ENCODE results near the gene MCAT.

Gene MCAT, protein sequence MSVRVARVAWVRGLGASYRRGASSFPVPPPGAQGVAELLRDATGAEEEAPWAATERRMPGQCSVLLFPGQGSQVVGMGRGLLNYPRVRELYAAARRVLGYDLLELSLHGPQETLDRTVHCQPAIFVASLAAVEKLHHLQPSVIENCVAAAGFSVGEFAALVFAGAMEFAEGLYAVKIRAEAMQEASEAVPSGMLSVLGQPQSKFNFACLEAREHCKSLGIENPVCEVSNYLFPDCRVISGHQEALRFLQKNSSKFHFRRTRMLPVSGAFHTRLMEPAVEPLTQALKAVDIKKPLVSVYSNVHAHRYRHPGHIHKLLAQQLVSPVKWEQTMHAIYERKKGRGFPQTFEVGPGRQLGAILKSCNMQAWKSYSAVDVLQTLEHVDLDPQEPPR

GRCh38 chr22:43142880-43143562, at the start of gene MCAT:
Gene MCAT (minus strand): TSS chr22:43143398. CDS start chr22:43143348, 50 bp downstream.
- no peak for DNase-seq

- no peak for DNase-seq
Observed at GRCh38 chr22:43191831-43192230, 48.6 kb upstream of the MCAT start.

- DNase-seq = no peak
Observed at GRCh38 chr22:43188829-43189545, 45.8 kb upstream of the MCAT start.

DNA sequence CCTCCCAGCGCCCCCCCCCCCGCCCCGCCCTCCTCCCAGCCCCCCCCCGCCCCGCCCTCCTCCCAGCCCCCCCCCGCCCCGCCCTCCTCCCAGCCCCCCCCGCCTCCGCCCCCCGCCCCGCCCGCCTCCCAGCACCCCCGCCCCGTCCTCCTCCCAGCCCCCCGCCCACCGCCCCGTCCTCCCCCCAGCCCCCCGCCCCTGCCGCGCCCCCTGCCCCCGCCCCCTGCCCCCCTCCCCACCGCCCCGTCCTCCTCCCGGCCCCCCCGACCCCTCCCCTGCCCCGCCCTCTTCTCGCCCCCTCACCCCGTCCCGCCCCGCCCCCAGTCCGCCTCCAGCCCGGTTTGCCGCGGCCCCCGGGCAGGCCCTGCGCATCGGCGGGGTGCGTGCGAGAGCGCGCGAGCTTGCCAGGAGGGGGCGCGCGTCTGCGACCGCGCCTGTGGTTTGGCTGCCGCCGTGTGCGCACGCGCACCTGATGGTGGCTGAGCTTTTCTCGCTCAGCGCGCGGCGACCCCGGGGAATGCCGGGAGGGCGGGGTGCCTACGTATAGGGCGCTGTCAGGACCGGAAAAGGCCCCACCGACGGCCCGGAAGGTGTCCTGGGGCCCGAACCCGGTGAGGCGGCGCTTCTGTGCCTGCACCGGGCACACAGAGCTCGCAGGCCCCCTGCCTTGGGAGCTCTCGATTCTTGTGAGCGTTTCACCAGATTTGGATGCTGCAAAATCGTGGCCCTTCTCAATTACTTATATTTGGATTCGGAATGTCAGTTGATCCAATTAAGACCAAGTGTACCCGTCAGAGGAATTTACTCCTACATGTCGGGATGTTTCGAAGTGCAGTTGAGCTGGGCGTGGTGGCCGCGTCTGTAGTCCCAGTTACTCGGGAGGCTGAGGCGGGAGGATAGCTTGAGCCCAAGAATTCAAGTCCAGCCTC, 44.2 kb upstream of the MCAT start:
- peak; percentile 77 for DNase-seq

GRCh38 chr22:43186272-43187170, 43.3 kb upstream of the MCAT start, which contains the start of gene TTLL12:
Gene TTLL12 (minus strand): TSS chr22:43187134. CDS start chr22:43187069, 65 bp downstream.
- no peak for DNase-seq

DNA sequence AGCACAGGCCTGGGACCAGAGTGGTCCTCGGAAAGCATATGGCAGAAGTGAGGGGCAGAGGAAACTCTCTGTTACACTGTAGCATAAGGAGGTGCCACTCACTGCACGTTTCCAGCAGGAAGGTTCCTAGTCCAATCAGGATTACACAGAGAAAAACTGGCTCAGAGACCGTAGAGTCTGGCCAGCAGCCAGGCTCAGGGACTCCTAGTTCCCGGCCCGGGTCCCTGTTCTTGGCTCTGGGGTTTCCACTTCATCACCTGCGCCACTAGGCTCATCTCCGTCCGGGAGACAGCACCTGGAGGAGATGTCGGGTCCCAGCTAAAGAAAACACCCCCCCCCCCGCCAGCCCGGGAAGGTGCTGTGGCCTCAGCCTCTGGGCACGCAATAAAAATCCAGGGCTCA, 42.7 kb upstream of the MCAT start:
- no peak for DNase-seq

GRCh38 chr22:43183496-43184277, 40.5 kb upstream of the MCAT start:
- no peak for DNase-seq

DNA sequence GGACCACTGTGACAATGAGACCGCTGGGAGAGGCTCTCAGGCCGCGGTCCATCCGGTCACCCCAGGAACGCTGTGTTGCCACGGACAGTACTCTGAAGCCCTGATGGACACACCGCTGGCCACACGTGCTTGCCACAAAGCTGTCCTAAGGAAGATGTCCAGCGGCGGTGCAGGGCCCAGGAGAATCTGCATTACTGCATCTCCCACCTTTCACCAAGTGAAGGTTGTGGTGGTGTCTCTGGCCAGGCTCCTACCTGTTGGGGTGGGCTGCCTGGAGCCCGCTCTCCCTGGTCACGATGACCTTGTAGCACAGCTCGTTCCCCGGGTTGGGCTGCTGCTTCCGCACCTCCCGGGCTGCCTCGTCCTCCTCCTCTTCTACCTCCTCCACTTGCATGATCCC, 39.5 kb upstream of the MCAT start:
- no peak for DNase-seq

DNA sequence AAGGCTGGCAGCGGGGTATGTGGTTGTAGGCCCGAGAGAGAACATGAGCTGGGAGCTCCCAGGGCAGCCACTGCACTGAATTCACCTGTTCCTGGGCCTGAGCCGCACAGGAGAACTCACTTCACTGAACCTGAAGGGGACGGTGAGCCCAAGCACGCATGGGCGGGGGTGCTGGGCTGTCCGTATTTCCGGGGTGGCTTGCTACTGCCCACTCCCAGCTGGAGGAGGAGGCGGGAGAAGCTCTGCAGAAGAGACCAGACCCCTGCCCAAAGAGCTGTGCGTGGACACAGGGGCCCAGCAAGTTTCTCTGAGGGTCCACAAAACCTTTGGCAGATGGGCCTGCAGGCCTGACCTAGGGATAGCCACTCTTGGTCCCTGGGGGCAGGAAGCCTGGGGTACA, 38.9 kb upstream of the MCAT start:
- no peak for DNase-seq

- DNase-seq = no peak
Observed at GRCh38 chr22:43181321-43182076, 38.3 kb upstream of the MCAT start.

DNA sequence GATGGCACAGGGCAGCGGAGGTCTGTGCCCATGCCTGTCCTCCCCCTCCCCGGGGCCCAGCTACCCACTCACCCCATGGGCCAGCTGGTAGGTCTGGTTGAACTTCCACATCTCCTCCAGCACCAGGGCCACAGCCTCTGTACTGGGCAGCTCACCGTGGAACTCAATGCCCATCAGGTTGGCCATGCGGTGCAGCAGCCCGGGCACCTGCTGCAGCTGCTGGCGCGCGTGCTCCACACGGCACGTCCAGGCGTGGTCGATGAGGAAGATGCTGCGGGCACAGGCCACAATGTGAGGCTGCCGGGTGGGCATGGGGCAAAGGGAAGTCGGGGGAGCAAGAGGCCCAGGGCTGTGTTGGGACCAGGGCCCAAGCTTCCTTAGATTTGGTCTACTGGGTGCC, 37.5 kb upstream of the MCAT start:
- no peak for DNase-seq

- DNase-seq = no peak
Observed at GRCh38 chr22:43179911-43180195, 36.7 kb upstream of the MCAT start.

GRCh38 chr22:43179146-43179910, 36.1 kb upstream of the MCAT start:
- no peak for DNase-seq

GRCh38 chr22:43177479-43177878, 34.3 kb upstream of the MCAT start:
- DNase-seq = no peak

GRCh38 chr22:43176090-43176489, 32.9 kb upstream of the MCAT start:
- no peak for DNase-seq

DNA sequence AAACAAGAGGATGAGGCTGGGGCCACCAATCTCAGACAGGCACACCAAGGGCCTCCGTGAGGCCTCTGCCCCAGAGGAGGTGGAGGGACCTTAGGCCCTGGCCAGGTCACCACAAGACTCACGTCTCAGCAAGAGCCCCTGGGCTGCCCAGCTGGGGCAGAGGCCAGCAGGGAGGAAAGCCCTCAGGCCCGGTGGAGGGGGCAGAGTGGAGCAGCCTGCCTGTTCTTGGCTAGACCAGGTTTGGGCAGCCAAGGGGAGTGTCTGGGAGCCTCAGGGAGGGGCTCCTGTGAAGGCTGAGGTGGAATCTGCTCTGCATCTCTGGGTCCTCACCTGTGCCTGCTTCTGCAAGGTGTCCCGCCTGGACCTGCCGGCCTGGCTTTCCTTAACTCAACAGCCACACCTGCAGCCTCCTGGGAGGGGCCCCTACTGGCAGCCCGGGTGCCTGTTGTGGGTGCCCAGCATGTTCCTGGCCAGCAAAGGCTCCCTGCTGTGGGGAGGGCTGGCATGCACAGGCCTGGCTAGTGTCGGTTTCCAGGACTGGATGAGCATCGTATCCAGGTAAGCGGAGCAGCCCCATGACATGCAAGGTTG, 31.8 kb upstream of the MCAT start:
- DNase-seq = no peak

GRCh38 chr22:43173976-43174720, 30.9 kb upstream of the MCAT start:
- no peak for DNase-seq

DNA sequence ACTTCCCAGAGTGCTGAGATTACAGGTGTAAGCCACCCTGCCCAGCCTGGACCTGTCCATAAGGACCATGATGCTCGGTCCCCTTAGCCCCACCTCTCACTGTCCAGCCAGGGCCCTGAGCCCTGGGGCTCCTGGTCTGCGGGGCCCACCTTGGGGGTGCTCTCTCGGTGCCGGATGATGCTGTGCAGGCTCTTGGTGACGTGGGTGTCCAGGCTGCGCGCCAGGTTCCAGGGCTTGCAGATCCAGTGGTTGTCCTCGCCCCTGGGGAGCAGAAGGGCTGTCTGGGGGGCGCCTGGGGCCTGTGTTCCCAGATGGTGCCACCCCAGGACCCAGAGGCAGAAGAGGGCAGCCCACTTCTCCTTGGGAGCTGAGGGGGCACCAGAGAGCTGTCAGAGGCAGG, 30.4 kb upstream of the MCAT start:
- DNase-seq = no peak
